Effector CD8-positive, alpha-beta T cell (primary cell): ENCODE data around the gene ANO3.

ENCODE experiments used
- DNase-seq: peaks from one replicate; lab custom pipeline; 2025; lab: John Stamatoyannopoulos, UW

ANO3 gene

DNA sequence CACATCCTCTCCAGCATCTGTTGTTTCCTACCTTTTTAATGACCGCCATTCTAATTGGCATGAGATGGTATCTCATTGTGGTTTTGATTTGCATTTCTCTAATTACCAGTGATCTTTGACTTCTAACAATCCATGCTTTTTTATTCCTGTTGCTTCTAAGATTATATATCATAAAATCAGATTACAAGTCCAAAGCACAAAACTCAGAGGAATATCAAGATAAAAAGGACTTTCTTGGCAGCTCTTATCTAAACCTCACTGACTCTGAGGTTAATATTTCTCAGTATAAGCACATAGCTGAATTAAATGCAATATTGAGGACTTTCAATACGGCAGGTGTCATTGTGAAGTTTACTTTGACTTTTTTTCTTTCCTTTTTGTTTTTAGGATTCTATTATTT is 378.6 kb downstream of the ANO3 start:
- DNase-seq = no peak

DNA sequence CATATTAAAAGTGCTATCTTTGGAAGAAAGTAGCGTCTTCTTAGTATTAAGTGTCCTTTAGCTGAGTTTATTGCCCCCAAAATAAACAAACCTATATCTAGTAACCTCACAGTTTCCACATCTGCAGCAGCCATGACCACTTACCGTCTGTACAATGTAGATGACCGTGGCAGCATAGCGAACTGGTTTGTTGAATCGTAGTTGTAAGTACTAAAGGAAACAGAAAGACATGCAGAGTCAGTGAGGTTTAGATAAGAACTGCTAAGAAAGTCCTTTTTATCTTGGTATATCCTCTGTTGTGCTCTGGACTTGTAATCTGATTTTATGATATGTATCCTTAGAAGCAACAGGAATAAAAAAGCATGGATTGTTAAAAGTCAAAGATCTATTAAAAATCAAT is 380.6 kb downstream of the ANO3 start:
- no peak for DNase-seq
